WTC11 (cell line): ENCODE results near the gene TIMMDC1. TPM values are rescaled to one million over a fixed set of nuclear protein-coding genes. Genes with fewer than 3 reads are reported as not detected.

ENCODE experiments used
- ATAC-seq: fragments of 200-7000 bp; cut with Tn5 transposase; 2 replicates; pipeline ENCODE4 v1.10.0; 2021; ENCODE audit warnings: mild to moderate bottlenecking, moderate library complexity
- CTCF ChIA-PET: fragments of 300-600 bp; sonication (Branson Sonifier 250); formaldehyde crosslinking; loops from one replicate; lab custom pipeline; 2021; ENCODE audit warnings: antibody characterized with exemption; lab: Charles Lee
- POLR2A ChIA-PET: fragments of 350-600 bp; sonication (Branson Sonifier 250); formaldehyde crosslinking; loops from one replicate; lab custom pipeline; 2021; ENCODE audit warnings: antibody characterized with exemption; lab: Charles Lee
- DNase-seq: peaks from one replicate; pipeline ENCODE4 v3.0.0; 2021; ENCODE audit warnings: low spot score
- H3K27ac Mint-ChIP-seq: 2 replicates; pipeline ENCODE4 v1.8.0; 2021; ENCODE audit warnings: mixed read lengths
- H3K27me3 Mint-ChIP-seq: 2 replicates; pipeline ENCODE4 v1.8.0; 2021; ENCODE audit warnings: low read depth, mild to moderate bottlenecking, moderate library complexity, mixed read lengths
- H3K36me3 Mint-ChIP-seq: 2 replicates; pipeline ENCODE4 v1.8.0; 2021; ENCODE audit warnings: mixed read lengths
- H3K4me1 Mint-ChIP-seq: 2 replicates; pipeline ENCODE4 v1.8.0; 2022; ENCODE audit warnings: mixed read lengths
- H3K4me3 Mint-ChIP-seq: 2 replicates; pipeline ENCODE4 v1.8.0; 2021; ENCODE audit warnings: mild to moderate bottlenecking, moderate library complexity, mixed read lengths
- H3K9me3 Mint-ChIP-seq: 2 replicates; pipeline ENCODE4 v1.8.0; 2021; ENCODE audit warnings: mixed read lengths
- CREB1 ChIP-seq: sonication (generic); formaldehyde crosslinking; IDR thresholded peaks from 2 replicates; pipeline ENCODE4 v1.8.0; 2023; ENCODE audit warnings: mild to moderate bottlenecking, missing genetic modification reagents
- ELF4 ChIP-seq: sonication (generic); formaldehyde crosslinking; IDR thresholded peaks from 2 replicates; pipeline ENCODE4 v1.8.1; 2022; ENCODE audit warnings: low read depth, mild to moderate bottlenecking, moderate library complexity, missing genetic modification reagents
- EMX1 ChIP-seq: fragments of 250-450 bp; sonication (Bioruptor Pico); IDR thresholded peaks from 2 replicates; pipeline ENCODE4 v1.8.0; 2021; ENCODE audit warnings: mild to moderate bottlenecking
- ETV6 ChIP-seq: sonication (generic); formaldehyde crosslinking; IDR thresholded peaks from 2 replicates; pipeline ENCODE4 v1.8.1; 2022; ENCODE audit warnings: mild to moderate bottlenecking, missing genetic modification reagents
- GABPB1 ChIP-seq: sonication (generic); formaldehyde crosslinking; IDR thresholded peaks from 2 replicates; pipeline ENCODE4 v1.8.1; 2023; ENCODE audit warnings: mild to moderate bottlenecking, missing genetic modification reagents
- GRHL2 ChIP-seq: fragments of 250-450 bp; sonication (Bioruptor Pico); IDR thresholded peaks from 2 replicates; pipeline ENCODE4 v1.8.0; 2022; ENCODE audit warnings: mild to moderate bottlenecking, moderate library complexity; ENCODE audit not compliant: insufficient replicate concordance, severe bottlenecking
- HMGA2 ChIP-seq: fragments of 250-450 bp; sonication (Bioruptor Pico); IDR thresholded peaks from 2 replicates; pipeline ENCODE4 v1.4.0; 2021; ENCODE audit warnings: mild to moderate bottlenecking, moderate library complexity
- IRF2 ChIP-seq: sonication (generic); formaldehyde crosslinking; IDR thresholded peaks from 2 replicates; pipeline ENCODE4 v1.8.0; 2022; ENCODE audit warnings: low read depth, missing genetic modification reagents, borderline replicate concordance
- JAZF1 ChIP-seq: fragments of 250-450 bp; sonication (Bioruptor Pico); IDR thresholded peaks from 2 replicates; pipeline ENCODE4 v1.9.0; 2021; ENCODE audit warnings: moderate library complexity, mild to moderate bottlenecking, inconsistent platforms
- MLX ChIP-seq: sonication (generic); formaldehyde crosslinking; IDR thresholded peaks from 2 replicates; pipeline ENCODE4 v1.8.1; 2023; ENCODE audit warnings: mild to moderate bottlenecking, missing genetic modification reagents, moderate library complexity
- NR1H2 ChIP-seq: sonication (generic); formaldehyde crosslinking; IDR thresholded peaks from 2 replicates; pipeline ENCODE4 v1.9.0; 2021; ENCODE audit warnings: mild to moderate bottlenecking, moderate library complexity, missing genetic modification reagents
- RORB ChIP-seq: fragments of 250-450 bp; sonication (Bioruptor Pico); IDR thresholded peaks from 2 replicates; pipeline ENCODE4 v1.9.0; 2021; ENCODE audit warnings: mild to moderate bottlenecking
- SOX15 ChIP-seq: fragments of 250-450 bp; sonication (Bioruptor Pico); IDR thresholded peaks from 2 replicates; pipeline ENCODE4 v1.9.0; 2021; ENCODE audit warnings: mild to moderate bottlenecking
- TEAD1 ChIP-seq: sonication (generic); formaldehyde crosslinking; IDR thresholded peaks from 2 replicates; pipeline ENCODE4 v1.8.0; 2022; ENCODE audit warnings: mild to moderate bottlenecking, missing genetic modification reagents
- ZBTB21 ChIP-seq: sonication (generic); formaldehyde crosslinking; IDR thresholded peaks from 2 replicates; pipeline ENCODE4 v1.8.1; 2023; ENCODE audit warnings: mild to moderate bottlenecking, missing genetic modification reagents, borderline replicate concordance
- ZNF138 ChIP-seq: sonication (generic); formaldehyde crosslinking; conservative IDR thresholded peaks from 2 replicates; pipeline ENCODE4 v1.8.1; 2022; ENCODE audit warnings: mild to moderate bottlenecking, moderate library complexity, missing genetic modification reagents
- ZNF232 ChIP-seq: sonication (generic); formaldehyde crosslinking; IDR thresholded peaks from 2 replicates; pipeline ENCODE4 v1.8.0; 2022; ENCODE audit warnings: mild to moderate bottlenecking, missing genetic modification reagents
- ZNF263 ChIP-seq: sonication (generic); formaldehyde crosslinking; IDR thresholded peaks from 2 replicates; pipeline ENCODE4 v1.8.1; 2022; ENCODE audit warnings: low read depth, mild to moderate bottlenecking, moderate library complexity, missing genetic modification reagents
- ZNF512 ChIP-seq: sonication (generic); formaldehyde crosslinking; IDR thresholded peaks from 2 replicates; pipeline ENCODE4 v1.8.1; 2022; ENCODE audit warnings: missing genetic modification reagents, borderline replicate concordance
- ZNF671 ChIP-seq: fragments of 250-450 bp; sonication (Bioruptor Pico); IDR thresholded peaks from 2 replicates; pipeline ENCODE4 v1.8.0; 2021; ENCODE audit warnings: mild to moderate bottlenecking
- total RNA-seq: library from RNA; stranded (reverse); gene quantifications from 3 replicates; pipeline ENCODE4 v1.2.3, GENCODE V29; 2021
- TF ChIP-seq, protein P1 (sequence below): sonication (generic); formaldehyde crosslinking; IDR thresholded peaks from 2 replicates; pipeline ENCODE4 v1.8.0; 2023; ENCODE audit warnings: mild to moderate bottlenecking, missing genetic modification reagents
- TF ChIP-seq, protein P2 (sequence below): sonication (generic); formaldehyde crosslinking; conservative IDR thresholded peaks from 2 replicates; pipeline ENCODE4 v1.8.1; 2022; ENCODE audit warnings: mild to moderate bottlenecking, missing genetic modification reagents
- TF ChIP-seq, protein P3 (sequence below): fragments of 250-450 bp; sonication (Bioruptor Pico); IDR thresholded peaks from 2 replicates; pipeline ENCODE4 v1.9.0; 2021; ENCODE audit warnings: mild to moderate bottlenecking
- TF ChIP-seq, protein P4 (sequence below): fragments of 250-450 bp; sonication (Bioruptor Pico); IDR thresholded peaks from 2 replicates; pipeline ENCODE4 v1.9.0; 2021; ENCODE audit warnings: moderate library complexity, mild to moderate bottlenecking, inconsistent platforms, borderline replicate concordance

TIMMDC1 gene
- total RNA-seq, 1 experiment from 2014 or later = 114 TPM

DNA sequence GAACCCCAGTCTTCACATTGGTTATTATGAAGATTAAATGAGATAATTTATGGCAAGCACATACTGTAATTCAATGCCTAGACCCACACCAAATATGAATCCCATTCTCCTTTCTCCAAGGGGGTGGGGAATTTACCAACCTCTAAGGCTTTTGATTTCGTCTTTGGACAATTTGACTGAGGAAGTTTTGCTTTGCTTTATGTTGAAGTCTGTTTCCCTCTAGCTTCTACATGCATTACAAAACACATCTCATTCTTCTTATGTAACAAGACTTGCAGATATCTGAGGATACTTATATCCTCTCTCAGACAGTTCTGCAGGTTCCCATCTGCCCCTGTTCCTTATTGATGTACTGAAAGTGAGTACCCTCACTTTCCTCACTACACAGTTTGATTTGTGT is 48.9 kb downstream of the TIMMDC1 start:
- POLR2A ChIA-PET = no interaction called here
- Mint-ChIP-seq H3K4me1 (peaks cover 6% of the 10 kb centered on the region; the same call in 1 of the 2 replicates), H3K4me3 (no peak overlapping the region), H3K36me3 (no peaks in the 10 kb centered on the region), H3K9me3 (no peaks in the 10 kb centered on the region), H3K27ac (no peak overlapping the region), H3K27me3 (peaks cover 4% of the 10 kb centered on the region; the same call in 1 of the 2 replicates)
- CTCF ChIA-PET = interaction anchor here (1.0 kb wide), 1 partner anchor 13 kb away, joined by 3 read pairs; no protein-coding TSS in a partner anchor
- TF ChIP-seq, protein P1, sequence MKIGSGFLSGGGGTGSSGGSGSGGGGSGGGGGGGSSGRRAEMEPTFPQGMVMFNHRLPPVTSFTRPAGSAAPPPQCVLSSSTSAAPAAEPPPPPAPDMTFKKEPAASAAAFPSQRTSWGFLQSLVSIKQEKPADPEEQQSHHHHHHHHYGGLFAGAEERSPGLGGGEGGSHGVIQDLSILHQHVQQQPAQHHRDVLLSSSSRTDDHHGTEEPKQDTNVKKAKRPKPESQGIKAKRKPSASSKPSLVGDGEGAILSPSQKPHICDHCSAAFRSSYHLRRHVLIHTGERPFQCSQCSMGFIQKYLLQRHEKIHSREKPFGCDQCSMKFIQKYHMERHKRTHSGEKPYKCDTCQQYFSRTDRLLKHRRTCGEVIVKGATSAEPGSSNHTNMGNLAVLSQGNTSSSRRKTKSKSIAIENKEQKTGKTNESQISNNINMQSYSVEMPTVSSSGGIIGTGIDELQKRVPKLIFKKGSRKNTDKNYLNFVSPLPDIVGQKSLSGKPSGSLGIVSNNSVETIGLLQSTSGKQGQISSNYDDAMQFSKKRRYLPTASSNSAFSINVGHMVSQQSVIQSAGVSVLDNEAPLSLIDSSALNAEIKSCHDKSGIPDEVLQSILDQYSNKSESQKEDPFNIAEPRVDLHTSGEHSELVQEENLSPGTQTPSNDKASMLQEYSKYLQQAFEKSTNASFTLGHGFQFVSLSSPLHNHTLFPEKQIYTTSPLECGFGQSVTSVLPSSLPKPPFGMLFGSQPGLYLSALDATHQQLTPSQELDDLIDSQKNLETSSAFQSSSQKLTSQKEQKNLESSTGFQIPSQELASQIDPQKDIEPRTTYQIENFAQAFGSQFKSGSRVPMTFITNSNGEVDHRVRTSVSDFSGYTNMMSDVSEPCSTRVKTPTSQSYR = no peak
- TF ChIP-seq ZNF138 (CRISPR knock-in tag) = no peak
- no peak for TF ChIP-seq ZNF263 (CRISPR knock-in tag)
- no peak for TF ChIP-seq ELF4 (CRISPR knock-in tag)
- no peak for TF ChIP-seq HMGA2 (CRISPR knock-in tag)
- TF ChIP-seq SOX15 (CRISPR knock-in tag) = no peak
- no peak for TF ChIP-seq RORB (CRISPR knock-in tag)
- no peak for TF ChIP-seq NR1H2 (CRISPR knock-in tag)
- DNase-seq (no peak), ATAC-seq (no peak)

- CTCF ChIA-PET = no interaction called here
- no peak for ATAC-seq
- TF ChIP-seq TEAD1 (CRISPR knock-in tag) (no peak), ZBTB21 (CRISPR knock-in tag) (no peak), EMX1 (no peak), SOX15 (CRISPR knock-in tag) (no peak), GABPB1 (CRISPR knock-in tag) (no peak), ETV6 (no peak), MLX (CRISPR knock-in tag) (no peak), ZNF232 (no peak), ZNF512 (CRISPR knock-in tag) (no peak), IRF2 (CRISPR knock-in tag) (no peak), GRHL2 (CRISPR knock-in tag) (no peak), JAZF1 (CRISPR knock-in tag) (no peak), ZNF671 (CRISPR knock-in tag) (no peak), RORB (CRISPR knock-in tag) (no peak), CREB1 (CRISPR knock-in tag) (no peak)
- TF ChIP-seq, protein P2, sequence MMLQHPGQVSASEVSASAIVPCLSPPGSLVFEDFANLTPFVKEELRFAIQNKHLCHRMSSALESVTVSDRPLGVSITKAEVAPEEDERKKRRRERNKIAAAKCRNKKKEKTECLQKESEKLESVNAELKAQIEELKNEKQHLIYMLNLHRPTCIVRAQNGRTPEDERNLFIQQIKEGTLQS = no peak
- TF ChIP-seq, protein P3, sequence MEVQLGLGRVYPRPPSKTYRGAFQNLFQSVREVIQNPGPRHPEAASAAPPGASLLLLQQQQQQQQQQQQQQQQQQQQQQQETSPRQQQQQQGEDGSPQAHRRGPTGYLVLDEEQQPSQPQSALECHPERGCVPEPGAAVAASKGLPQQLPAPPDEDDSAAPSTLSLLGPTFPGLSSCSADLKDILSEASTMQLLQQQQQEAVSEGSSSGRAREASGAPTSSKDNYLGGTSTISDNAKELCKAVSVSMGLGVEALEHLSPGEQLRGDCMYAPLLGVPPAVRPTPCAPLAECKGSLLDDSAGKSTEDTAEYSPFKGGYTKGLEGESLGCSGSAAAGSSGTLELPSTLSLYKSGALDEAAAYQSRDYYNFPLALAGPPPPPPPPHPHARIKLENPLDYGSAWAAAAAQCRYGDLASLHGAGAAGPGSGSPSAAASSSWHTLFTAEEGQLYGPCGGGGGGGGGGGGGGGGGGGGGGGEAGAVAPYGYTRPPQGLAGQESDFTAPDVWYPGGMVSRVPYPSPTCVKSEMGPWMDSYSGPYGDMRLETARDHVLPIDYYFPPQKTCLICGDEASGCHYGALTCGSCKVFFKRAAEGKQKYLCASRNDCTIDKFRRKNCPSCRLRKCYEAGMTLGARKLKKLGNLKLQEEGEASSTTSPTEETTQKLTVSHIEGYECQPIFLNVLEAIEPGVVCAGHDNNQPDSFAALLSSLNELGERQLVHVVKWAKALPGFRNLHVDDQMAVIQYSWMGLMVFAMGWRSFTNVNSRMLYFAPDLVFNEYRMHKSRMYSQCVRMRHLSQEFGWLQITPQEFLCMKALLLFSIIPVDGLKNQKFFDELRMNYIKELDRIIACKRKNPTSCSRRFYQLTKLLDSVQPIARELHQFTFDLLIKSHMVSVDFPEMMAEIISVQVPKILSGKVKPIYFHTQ (CRISPR knock-in tag) = no peak
- TF ChIP-seq, protein P4, sequence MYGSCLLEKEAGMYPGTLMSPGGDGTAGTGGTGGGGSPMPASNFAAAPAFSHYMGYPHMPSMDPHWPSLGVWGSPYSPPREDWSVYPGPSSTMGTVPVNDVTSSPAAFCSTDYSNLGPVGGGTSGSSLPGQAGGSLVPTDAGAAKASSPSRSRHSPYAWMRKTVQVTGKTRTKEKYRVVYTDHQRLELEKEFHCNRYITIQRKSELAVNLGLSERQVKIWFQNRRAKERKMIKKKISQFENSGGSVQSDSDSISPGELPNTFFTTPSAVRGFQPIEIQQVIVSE = no peak
- TF ChIP-seq, all 79 proteins: peak for 0
- Mint-ChIP-seq H3K9me3 (no peaks in the 10 kb centered on the region), H3K27me3 (no peaks in the 10 kb centered on the region), H3K4me3 (no peak overlapping the region), H3K27ac (no peak overlapping the region), H3K36me3 (no peaks in the 10 kb centered on the region), H3K4me1 (peaks cover 6% of the 10 kb centered on the region; the same call in 1 of the 2 replicates)
- POLR2A ChIA-PET = no interaction called here
- DNase-seq = no peak
Observed at GRCh38 chr3:119548341-119548740, 50.0 kb downstream of the TIMMDC1 start.
